ENCODE data around the gene KIRREL3.

GRCh38 chr11:126874831-126875230, 125.7 kb downstream of the KIRREL3 start:
- TF ChIP-seq YY1 (IDR thresholded peaks at IDR 0.05; ENCODE audit: insufficient read depth, insufficient read length) (no peak), ZNF274 (IDR thresholded peaks at IDR 0.05; ENCODE audit: low read depth, low read length) (no peak)

Measured in NT2/D1 (cell line).